ENCODE data around the gene RNASEH2A. TPM values are rescaled to one million over a fixed set of nuclear protein-coding genes. Genes with fewer than 3 reads are reported as not detected.
A peak's percentile ranks its signal among the peaks of the same experiment; 100 is the strongest.
"Not testable (repeated sequence)": the region's sequence is repeated elsewhere in the genome, so short reads cannot be mapped to it uniquely, and the experiment has no call there.

Gene RNASEH2A
- total RNA-seq, 2 experiments from 2014 or later = 49.2 to 64.0 TPM

DNA sequence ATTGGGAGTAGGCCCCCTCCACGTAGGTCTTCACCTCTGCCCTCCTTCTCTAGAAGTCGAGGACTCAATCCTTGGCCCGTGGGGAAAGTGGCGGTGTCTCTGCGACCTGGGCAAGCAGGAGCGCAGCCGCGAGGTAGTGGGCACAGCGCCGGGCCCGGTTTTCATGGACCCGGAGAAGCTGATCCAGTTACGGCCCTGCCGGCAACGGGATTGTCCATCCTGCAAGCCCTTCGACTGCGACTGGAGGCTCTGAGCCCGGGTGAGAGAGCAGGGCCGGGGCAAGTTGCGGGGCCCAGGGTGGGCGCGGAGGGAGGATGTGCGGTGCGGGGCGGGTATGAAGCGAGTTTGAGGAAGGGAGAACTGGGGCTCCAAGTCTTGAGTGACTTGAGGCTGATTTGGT is 2.3 kb upstream of the RNASEH2A start:
- Mint-ChIP-seq H3K27me3 (ENCODE audit: low read depth) (no peaks in the 10 kb centered on the region), H3K36me3 (ENCODE audit: low read depth) (peaks cover 17% of the 10 kb centered on the region), H3K4me1 (ENCODE audit: low read depth) (peaks cover 43% of the 10 kb centered on the region), H3K4me3 (no peak overlapping the region), H3K27ac (no peak overlapping the region), H3K9me3 (ENCODE audit: insufficient read depth) (no peaks in the 10 kb centered on the region)
- ATAC-seq = no peak
- ChIA-PET CTCF (interaction anchor here (1.9 to 2.7 kb wide), 3 partner anchors 26 to 47 kb away, joined by 7 to 15 read pairs (median 9); no protein-coding TSS in a partner anchor), POLR2A (interaction anchor here (4.2 kb wide), 1 partner anchor 12 kb away, joined by 34 read pairs; the partner anchor contains the start of gene JUNB)
- no peak for DNase-seq

DNA sequence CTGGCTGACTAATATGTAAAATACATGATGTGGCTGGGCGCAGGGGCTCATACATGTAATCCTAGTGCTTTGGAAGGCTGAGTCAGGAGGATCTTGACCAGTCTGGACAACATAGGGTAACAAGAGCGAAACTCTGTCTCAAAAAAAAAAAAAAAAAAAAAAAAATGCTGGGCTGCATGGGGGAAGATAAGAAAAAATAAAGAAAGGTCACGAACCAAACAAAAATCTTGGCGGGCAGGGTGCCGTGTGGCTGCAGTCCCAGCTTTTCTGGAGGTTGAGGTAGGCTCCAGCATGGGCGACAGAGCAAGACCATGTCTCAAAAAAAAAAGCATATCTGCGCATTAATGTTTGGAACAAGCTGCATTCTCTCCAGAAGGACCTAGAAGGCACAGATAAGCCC is 8.7 kb downstream of the RNASEH2A start:
- no peaks in the 10 kb centered on the region for H3K9me3 Mint-ChIP-seq (ENCODE audit: insufficient read depth)
- H3K4me3 Mint-ChIP-seq = no peak overlapping the region
- ATAC-seq = no peak
- ChIA-PET POLR2A (interaction anchor here (1.4 to 1.6 kb wide), 2 partner anchors 9 to 78 kb away, joined by 3 to 4 read pairs; partner anchors contain the start of genes GET3 and RNASEH2A), CTCF (interaction anchor here (1.0 to 2.4 kb wide), 3 partner anchors 10 to 54 kb away, joined by 3 to 6 read pairs (median 3); no protein-coding TSS in a partner anchor)
- H3K4me1 Mint-ChIP-seq (ENCODE audit: low read depth) = no peaks in the 10 kb centered on the region
- H3K36me3 Mint-ChIP-seq (ENCODE audit: low read depth) = peaks cover 16% of the 10 kb centered on the region
- DNase-seq = no peak
- no peaks in the 10 kb centered on the region for H3K27me3 Mint-ChIP-seq (ENCODE audit: low read depth)
- no peak overlapping the region for H3K27ac Mint-ChIP-seq

DNA sequence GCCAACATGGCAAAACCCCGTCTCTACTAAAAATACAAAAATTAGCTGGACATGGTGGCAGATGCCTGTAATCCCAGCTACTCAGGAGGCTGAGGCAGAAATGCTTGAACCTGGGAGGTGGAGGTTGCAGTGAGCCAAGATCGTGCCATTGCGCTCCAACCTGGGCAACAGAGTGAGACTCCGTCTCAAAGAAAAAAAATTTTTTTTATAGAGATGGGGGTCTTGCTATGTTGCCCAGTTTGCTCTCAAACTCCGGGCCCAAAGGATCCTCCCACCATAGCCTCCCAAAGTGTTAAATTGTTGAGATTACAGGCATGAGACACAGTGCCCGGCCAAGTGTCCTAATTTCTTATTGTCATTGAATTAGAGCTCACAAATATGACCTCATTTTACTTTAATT is 10.8 kb downstream of the RNASEH2A start:
- H3K4me1 Mint-ChIP-seq (ENCODE audit: low read depth); ATAC-seq; H3K27ac Mint-ChIP-seq; H3K4me3 Mint-ChIP-seq; H3K27me3 Mint-ChIP-seq (ENCODE audit: low read depth); DNase-seq; H3K9me3 Mint-ChIP-seq (ENCODE audit: insufficient read depth); POLR2A ChIA-PET: not testable (repeated sequence)
- CTCF ChIA-PET = interaction anchor here (1.0 to 1.5 kb wide), 2 partner anchors 15 to 57 kb away, joined by 3 read pairs; partner anchors contain the start of gene THSD8
- H3K36me3 Mint-ChIP-seq (ENCODE audit: low read depth) = peaks cover 16% of the 10 kb centered on the region

DNA sequence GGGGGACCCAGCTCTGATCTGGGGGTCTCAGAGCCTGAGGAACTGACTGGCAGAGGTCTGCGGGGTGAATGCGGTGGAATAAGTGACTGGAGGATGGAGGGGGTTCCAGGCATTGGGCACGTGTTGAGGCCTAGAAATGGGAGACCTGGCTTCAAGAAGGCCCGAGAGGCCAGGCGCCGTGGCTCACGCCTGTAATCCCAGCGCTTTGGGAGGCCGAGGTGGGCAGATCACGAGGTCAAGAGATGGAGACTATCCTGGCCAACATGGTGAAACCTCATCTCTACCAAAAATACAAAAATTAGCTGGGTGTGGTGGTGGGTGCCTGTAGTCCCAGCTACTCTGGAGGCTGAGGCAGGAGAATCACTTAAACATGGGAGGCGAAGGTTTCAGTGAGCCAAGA is 11.4 kb downstream of the RNASEH2A start:
- H3K27ac Mint-ChIP-seq; H3K4me3 Mint-ChIP-seq; ATAC-seq; DNase-seq; H3K9me3 Mint-ChIP-seq (ENCODE audit: insufficient read depth); H3K4me1 Mint-ChIP-seq (ENCODE audit: low read depth); H3K27me3 Mint-ChIP-seq (ENCODE audit: low read depth); POLR2A ChIA-PET: not testable (repeated sequence)
- CTCF ChIA-PET = interaction anchor here (1.0 kb wide), 1 partner anchor 57 kb away, joined by 3 read pairs; no protein-coding TSS in a partner anchor
- peaks cover 13% of the 10 kb centered on the region for H3K36me3 Mint-ChIP-seq (ENCODE audit: low read depth)

DNA sequence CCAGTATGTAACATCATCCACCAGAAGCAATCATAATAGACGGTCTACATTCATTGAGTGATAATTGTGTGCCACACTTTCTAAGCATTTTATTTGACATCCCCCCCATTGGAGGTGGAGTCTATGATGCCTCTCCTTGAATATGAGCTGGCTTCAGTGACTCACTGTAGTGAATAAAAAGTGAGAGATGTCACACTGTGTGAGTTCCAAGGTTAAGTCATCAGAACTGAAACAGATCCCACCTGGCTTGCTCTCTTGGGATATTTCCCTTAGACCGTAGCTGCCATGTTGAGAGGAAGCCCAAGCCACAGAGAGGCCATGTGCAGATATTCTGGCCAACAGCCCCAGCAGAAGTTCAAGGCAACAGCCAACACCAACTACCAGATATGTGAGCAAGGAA is 15.4 kb downstream of the RNASEH2A start:
- H3K4me1 Mint-ChIP-seq (ENCODE audit: low read depth) = peaks cover 9% of the 10 kb centered on the region
- H3K4me3 Mint-ChIP-seq = no peak overlapping the region
- DNase-seq (no peak), ATAC-seq (no peak)
- ChIA-PET CTCF (interaction anchor here (1.0 to 1.2 kb wide), 2 partner anchors 62 to 232 kb away, joined by 3 read pairs; no protein-coding TSS in a partner anchor), POLR2A (interaction anchor here (0.9 kb wide), 1 partner anchor 44 kb away, joined by 7 read pairs; no protein-coding TSS in a partner anchor)
- no peaks in the 10 kb centered on the region for H3K9me3 Mint-ChIP-seq (ENCODE audit: insufficient read depth)
- no peak overlapping the region for H3K27ac Mint-ChIP-seq
- H3K27me3 Mint-ChIP-seq (ENCODE audit: low read depth) = peaks cover 11% of the 10 kb centered on the region
- peaks cover 2% of the 10 kb centered on the region for H3K36me3 Mint-ChIP-seq (ENCODE audit: low read depth)

DNA sequence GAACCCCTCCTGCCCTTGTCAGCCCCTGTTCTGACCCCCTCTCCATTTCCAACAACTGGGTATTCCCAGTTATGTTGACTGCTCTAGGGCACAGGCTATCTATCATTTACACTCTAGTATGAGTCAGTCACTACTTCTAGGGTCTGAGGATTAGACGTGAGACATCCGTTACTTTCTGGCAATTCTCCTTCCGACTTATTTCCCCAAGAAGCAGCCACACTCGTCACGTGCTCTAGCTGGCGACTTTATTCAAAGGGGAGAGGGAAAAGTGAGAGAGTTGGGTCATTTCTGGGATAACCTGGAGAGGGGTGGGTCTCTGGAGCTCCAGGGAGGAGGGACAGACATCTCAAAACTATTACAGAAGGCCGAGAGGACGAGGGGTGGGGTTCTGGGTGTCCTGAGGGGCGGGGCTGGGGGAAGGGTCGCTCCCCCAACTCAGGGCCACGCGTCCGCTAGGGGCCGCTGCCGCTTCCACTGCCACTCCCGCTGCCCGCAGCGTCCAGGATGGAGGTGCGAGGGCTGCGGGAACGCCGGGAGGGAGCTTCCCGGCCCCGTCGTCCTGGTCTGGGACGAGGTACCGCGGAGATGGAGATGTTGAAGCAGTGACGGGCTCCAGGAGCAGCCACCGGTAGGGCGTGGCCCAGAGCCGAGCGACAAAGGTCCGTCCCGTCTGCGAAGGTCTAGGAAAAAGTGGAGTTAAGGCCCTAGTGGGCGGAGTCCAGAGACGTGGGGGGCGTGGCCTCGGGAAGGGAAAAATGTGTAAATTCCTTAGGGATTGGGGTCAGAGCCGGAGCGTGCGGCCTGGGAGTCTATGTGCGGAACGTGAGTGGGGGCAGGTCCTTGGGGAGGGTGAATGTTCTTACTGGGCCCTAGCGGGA is 19.1 kb downstream of the RNASEH2A start:
- H3K4me1 Mint-ChIP-seq (ENCODE audit: low read depth) = peaks cover 9% of the 10 kb centered on the region
- POLR2A ChIA-PET = no interaction called here
- peaks cover 27% of the 10 kb centered on the region for H3K27me3 Mint-ChIP-seq (ENCODE audit: low read depth)
- no peak overlapping the region for H3K27ac Mint-ChIP-seq
- no peaks in the 10 kb centered on the region for H3K36me3 Mint-ChIP-seq (ENCODE audit: low read depth)
- no peak overlapping the region for H3K4me3 Mint-ChIP-seq
- CTCF ChIA-PET = interaction anchor here (0.6 to 2.2 kb wide), 7 partner anchors 9 to 65 kb away, joined by 3 to 8 read pairs (median 3); partner anchors contain the start of gene RTBDN
- DNase-seq (no peak), ATAC-seq (peak; percentile 43)
- H3K9me3 Mint-ChIP-seq (ENCODE audit: insufficient read depth) = no peaks in the 10 kb centered on the region

DNA sequence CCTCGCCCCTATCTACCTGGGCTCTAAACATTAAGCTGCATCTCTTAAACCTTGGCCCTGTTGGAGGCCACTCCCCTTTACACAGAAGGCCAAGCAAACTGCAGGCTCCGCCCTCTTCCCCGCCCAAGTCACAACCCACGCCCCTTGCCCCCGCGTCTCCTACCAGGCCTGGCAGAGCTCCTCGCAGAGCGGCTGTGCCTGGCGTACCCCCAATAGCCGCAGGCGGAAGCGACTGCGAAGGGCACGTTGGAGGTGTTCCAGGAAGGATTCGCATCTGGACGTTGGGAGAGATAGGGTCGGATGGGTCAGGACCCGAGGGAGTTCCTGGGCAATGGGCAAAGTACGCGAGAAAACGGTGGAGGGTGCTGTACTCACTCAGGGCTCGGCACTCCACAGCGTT is 22.1 kb downstream of the RNASEH2A start:
- ATAC-seq (peak; percentile 64), DNase-seq (peak; percentile 61)
- Mint-ChIP-seq H3K27ac (no peak overlapping the region), H3K27me3 (ENCODE audit: low read depth) (peaks cover 49% of the 10 kb centered on the region), H3K36me3 (ENCODE audit: low read depth) (no peaks in the 10 kb centered on the region), H3K4me1 (ENCODE audit: low read depth) (peaks cover 17% of the 10 kb centered on the region), H3K4me3 (no peak overlapping the region), H3K9me3 (ENCODE audit: insufficient read depth) (no peaks in the 10 kb centered on the region)
- CTCF ChIA-PET = interaction anchor here (1.0 to 1.8 kb wide), 3 partner anchors 19 to 137 kb away, joined by 4 to 10 read pairs (median 4); no protein-coding TSS in a partner anchor
- POLR2A ChIA-PET = interaction anchor here (0.6 kb wide), 1 partner anchor 1693 kb away, joined by 5 read pairs; no protein-coding TSS in a partner anchor

DNA sequence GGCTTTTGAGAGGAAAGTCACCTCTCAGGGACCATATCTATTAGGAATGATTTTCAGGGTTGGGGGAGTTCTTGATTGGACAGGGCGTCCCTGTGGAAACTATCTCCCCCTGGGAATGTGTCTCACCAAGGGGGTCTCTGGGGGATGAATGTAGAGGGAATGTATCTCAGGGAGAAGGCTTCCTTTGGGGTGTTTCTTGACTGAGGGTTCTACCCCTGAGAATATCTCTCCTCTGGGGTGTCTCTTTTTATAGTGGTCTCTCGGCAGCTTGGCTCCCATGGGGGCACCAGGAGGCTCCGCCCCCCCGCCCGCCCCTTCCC is 27.0 kb downstream of the RNASEH2A start:
- CTCF ChIA-PET = no interaction called here
- peaks cover 70% of the 10 kb centered on the region for H3K27me3 Mint-ChIP-seq (ENCODE audit: low read depth)
- no peak overlapping the region for H3K27ac Mint-ChIP-seq
- ATAC-seq (no peak), DNase-seq (no peak)
- H3K4me1 Mint-ChIP-seq (ENCODE audit: low read depth) = peaks cover 13% of the 10 kb centered on the region
- H3K9me3 Mint-ChIP-seq (ENCODE audit: insufficient read depth) = no peaks in the 10 kb centered on the region
- POLR2A ChIA-PET = no interaction called here
- H3K36me3 Mint-ChIP-seq (ENCODE audit: low read depth) = no peaks in the 10 kb centered on the region
- H3K4me3 Mint-ChIP-seq = peak overlapping the region; percentile 16

DNA sequence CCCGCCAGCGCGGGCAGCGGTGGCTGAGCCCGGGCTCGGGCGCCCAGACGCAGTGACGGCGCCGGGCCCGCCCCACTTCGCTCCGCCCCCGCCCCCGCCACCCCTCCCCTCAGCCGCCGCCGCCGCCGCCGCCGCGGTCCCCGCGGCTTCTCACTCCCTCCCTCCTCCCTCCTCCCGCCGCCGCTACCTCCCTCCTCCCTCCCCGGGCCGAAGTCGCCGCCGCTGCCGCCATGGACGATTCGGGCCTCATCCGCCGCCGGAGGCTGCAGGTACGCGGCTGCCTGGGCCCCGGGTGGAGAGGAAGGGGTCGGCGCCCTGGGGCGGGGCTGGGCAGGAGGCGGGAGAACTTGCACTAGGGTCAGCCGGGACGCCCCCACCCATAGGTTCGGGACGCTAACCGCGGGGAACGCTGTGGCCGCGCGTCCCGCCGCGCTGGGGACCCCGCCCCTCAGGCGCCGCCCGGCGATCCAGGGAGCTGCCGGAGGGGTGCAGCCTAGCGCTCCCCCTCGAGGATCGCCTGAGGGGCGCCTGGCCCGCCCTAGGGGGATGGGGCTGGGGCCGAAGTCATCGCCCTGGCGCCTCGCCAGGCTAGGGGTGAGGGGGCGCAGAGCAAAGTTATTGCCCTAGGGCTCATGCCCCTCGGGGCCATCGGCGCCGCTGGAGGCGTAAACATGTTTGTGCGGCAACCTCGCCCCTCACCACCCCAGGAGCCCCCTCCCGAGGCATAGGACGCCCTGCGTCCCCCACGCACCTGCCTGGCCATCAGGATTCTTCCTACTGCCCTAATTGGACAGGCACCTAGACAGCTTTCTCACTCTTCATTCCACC is 27.6 kb downstream of the RNASEH2A start:
- H3K9me3 Mint-ChIP-seq (ENCODE audit: insufficient read depth) = no peaks in the 10 kb centered on the region
- no peak for ATAC-seq

DNA sequence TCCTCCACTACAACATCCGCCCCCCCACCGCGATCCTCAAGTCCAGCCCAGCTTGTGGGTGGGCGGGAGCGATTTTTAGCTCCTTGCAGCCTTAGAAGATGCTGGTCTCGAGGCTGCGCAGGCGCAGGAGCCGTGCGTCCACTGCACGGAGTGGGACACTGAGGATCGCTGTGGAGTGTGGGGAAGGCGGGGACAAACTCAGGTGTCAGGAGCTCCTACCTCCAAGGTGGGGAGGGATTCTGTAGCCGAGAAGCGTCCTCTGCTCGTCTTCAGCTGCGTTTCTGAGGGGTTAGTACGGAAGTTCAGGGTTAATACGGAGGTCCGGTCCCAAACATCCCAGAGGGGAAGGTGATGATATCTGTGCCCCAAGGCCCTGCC is 28.2 kb downstream of the RNASEH2A start, which contains the start of gene RTBDN:
RTBDN (minus strand) TSS at position 14 of the 378 bp plus-strand sequence. CDS start 4,600 bp downstream, outside the sequence.
- ChIA-PET POLR2A (interaction anchor here (0.9 kb wide), 2 partner anchors 36 to 124 kb away, joined by 3 read pairs; no protein-coding TSS in a partner anchor), CTCF (interaction anchor here (0.7 to 1.3 kb wide), 6 partner anchors 9 to 224 kb away, joined by 3 to 5 read pairs (median 3); partner anchors contain the start of genes ZNF490 and ZNF791)
- DNase-seq (no peak), ATAC-seq (no peak)
- Mint-ChIP-seq H3K9me3 (ENCODE audit: insufficient read depth) (no peaks in the 10 kb centered on the region), H3K36me3 (ENCODE audit: low read depth) (no peaks in the 10 kb centered on the region), H3K4me1 (ENCODE audit: low read depth) (peaks cover 18% of the 10 kb centered on the region), H3K27ac (no peak within 1 kb of the TSS), H3K4me3 (no peak within 1 kb of the TSS), H3K27me3 (ENCODE audit: low read depth) (peaks cover 72% of the 10 kb centered on the region)

More for the DNA sequence above, 27.6 kb downstream of the RNASEH2A start:
- no peak overlapping the region for H3K27ac Mint-ChIP-seq
- no peaks in the 10 kb centered on the region for H3K36me3 Mint-ChIP-seq (ENCODE audit: low read depth)
- peaks cover 15% of the 10 kb centered on the region for H3K4me1 Mint-ChIP-seq (ENCODE audit: low read depth)
- ChIA-PET CTCF (interaction anchor here (0.7 to 1.3 kb wide), 6 partner anchors 9 to 223 kb away, joined by 3 to 5 read pairs (median 3); partner anchors contain the start of genes ZNF490 and ZNF791), POLR2A (interaction anchor here (0.9 kb wide), 2 partner anchors 36 to 124 kb away, joined by 3 read pairs; no protein-coding TSS in a partner anchor)
- H3K27me3 Mint-ChIP-seq (ENCODE audit: low read depth) = peaks cover 68% of the 10 kb centered on the region
- H3K4me3 Mint-ChIP-seq = no peak overlapping the region
- DNase-seq = peak; percentile 48
